RWPE1 (cell line): ENCODE data around the gene SLC6A7.

Experiments
- CTCF ChIA-PET: fragments of 350-600 bp; sonication (Branson Sonifier 250); formaldehyde crosslinking; extraction: SDS; loops from one replicate; lab custom pipeline; 2021; lab: Yijun Ruan, JAX
- POLR2A ChIA-PET: fragments of 400-600 bp; formaldehyde crosslinking; extraction: SDS; loops from one replicate; lab custom pipeline; 2020; ENCODE audit warnings: antibody characterized with exemption; ENCODE audit not compliant: low non-redundant PET; lab: Yijun Ruan, JAX
- DNase-seq: peaks from one replicate; pipeline ENCODE4 v3.0.0; 2012; ENCODE audit warnings: low spot score
- H3K27ac ChIP-seq: fragments of 450-650 bp; 2 replicates; pipeline ENCODE4 v1.5.1; 2017
- TF ChIP-seq, protein P1 (sequence below): fragments of 450-650 bp; conservative IDR thresholded peaks from 2 replicates; pipeline ENCODE4 v1.5.1; 2017; ENCODE audit warnings: low read depth, mild to moderate bottlenecking

SLC6A7 gene

DNA sequence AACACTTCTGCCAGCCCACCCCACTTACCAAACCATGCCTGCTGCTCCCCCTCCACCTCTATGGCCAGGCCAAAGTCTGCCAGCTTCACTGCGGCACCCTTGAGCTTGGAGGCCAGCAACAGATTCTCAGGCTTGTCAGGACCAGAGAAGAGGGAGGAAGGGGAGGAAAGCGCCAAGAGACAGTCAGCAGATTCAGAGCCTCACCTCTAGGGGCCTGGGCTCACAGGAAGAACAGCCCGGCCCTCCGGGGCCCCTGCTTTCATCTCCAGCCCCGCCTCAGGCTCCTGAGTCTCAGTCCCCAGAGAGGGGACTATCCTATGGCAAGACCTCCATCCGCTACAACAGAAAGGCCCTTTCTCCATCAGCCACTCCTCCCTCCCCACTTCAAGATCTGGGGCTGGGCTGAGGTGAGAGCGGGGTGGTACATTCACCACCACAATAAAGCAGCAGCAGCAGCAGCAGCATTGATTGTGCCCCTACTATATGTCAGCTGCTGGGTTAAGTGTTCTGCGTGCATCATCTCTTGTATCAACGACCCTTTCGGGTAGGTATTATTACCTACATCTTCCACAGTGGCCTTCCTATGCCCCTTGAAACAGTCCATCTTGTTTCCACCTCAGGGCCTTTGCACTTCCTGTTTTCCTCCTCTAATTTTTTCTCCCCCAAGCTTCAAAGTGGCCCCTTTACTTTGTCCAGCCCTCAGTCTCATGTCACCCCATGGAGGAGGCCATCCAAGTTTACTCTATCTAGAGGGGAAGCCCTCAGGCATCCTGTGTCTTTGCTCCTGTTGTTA is 63.8 kb downstream of the SLC6A7 start:
- POLR2A ChIA-PET, result no interaction called here
- no peak for DNase-seq
- CTCF ChIA-PET, result interaction anchor here (0.7 to 0.9 kb wide), 2 partner anchors 22 to 81 kb away, joined by 3 to 4 read pairs; no protein-coding TSS in a partner anchor
- TF ChIP-seq, protein P1, sequence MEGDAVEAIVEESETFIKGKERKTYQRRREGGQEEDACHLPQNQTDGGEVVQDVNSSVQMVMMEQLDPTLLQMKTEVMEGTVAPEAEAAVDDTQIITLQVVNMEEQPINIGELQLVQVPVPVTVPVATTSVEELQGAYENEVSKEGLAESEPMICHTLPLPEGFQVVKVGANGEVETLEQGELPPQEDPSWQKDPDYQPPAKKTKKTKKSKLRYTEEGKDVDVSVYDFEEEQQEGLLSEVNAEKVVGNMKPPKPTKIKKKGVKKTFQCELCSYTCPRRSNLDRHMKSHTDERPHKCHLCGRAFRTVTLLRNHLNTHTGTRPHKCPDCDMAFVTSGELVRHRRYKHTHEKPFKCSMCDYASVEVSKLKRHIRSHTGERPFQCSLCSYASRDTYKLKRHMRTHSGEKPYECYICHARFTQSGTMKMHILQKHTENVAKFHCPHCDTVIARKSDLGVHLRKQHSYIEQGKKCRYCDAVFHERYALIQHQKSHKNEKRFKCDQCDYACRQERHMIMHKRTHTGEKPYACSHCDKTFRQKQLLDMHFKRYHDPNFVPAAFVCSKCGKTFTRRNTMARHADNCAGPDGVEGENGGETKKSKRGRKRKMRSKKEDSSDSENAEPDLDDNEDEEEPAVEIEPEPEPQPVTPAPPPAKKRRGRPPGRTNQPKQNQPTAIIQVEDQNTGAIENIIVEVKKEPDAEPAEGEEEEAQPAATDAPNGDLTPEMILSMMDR, result no peak
- no peak overlapping the region for H3K27ac ChIP-seq

DNA sequence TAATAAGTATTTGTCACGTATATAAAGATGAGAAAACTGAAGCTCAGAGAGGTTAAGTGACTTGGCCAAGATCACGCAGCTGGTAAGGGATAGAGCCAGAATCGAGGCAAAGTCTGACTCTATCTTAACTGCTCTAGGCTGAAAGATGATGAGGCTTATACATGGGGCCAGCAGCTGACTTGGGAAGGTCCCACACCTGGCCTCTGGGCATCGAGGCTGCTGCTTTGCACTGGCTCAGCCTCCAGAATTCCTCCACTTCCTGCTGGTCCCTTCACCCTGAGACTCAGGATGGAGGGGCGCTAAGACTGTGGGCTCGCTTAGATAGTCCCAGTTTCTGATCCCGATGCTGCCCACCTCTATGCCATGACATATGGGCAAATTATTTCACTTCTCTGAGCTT is 64.5 kb downstream of the SLC6A7 start:
- CTCF ChIA-PET, result interaction anchor here (0.9 to 1.7 kb wide), 2 partner anchors 22 to 95 kb away, joined by 3 to 4 read pairs; no protein-coding TSS in a partner anchor
- no peak for DNase-seq
- TF ChIP-seq, protein P1, result no peak
- POLR2A ChIA-PET, result no interaction called here
- no peak overlapping the region for H3K27ac ChIP-seq

DNA sequence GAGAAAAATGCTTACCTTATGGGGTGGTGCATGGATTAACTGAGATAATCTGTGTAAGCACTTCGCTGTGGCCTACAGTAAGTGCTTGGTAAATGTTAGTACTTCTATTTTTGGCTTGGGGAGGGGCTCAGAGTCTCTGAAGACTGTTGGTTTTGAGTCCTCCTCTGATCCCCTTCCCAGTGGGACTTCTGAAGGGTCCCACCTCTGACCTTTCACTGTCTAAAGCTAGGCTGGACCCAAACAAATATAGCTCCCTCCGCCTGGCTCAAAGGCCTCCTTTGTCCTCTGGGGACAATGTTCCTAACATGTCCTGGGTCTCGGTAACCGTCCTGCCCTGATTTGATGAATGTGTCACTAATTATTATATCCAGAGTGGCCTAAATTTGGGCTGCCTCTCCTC is 64.9 kb downstream of the SLC6A7 start:
- ChIA-PET CTCF (interaction anchor here (0.5 to 1.7 kb wide), 3 partner anchors 23 to 220 kb away, joined by 3 to 4 read pairs (median 3); no protein-coding TSS in a partner anchor), POLR2A (no interaction called here)
- H3K27ac ChIP-seq, result no peak overlapping the region
- TF ChIP-seq, protein P1, result no peak
- DNase-seq, result no peak

DNA sequence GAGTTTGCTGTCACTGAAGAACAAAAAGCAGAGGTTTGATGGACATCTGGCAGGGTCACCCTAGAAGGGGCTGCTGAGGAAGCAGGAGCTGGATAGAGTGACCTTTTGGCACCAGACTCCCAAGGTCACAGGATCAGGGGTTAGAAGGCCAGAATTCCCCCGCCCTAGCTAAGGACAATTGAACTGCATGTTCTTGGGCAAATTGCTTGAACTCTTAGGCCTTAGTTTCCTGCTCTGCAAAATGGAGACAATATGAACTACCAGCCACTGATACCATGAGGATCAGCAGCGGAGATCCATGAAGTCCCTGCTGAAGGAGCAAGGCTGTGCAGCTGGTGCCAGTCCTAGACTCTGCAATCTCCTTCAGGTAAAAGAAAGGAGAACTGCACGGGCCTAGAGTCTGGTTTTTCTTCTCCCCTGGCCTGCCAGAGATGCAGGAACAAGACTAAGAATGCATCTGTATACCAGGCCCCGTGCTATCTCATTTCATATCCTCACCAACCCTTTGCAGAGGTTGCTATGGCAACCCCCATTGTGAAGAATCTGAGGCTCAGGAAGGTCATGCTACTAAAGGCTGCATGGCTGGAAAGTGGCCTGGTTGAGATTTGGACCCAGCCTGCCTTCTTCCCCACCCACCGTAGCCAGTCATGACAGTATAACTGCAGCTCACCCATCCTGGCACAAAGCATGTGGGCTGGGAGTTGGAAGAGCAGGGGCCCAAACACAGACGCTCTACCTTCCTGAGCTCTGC is 66.0 kb downstream of the SLC6A7 start:
- ChIA-PET CTCF (interaction anchor here (1.7 kb wide), 1 partner anchor 94 kb away, joined by 3 read pairs; no protein-coding TSS in a partner anchor), POLR2A (no interaction called here)
- TF ChIP-seq, protein P1, result no peak
- DNase-seq, result no peak
- no peak overlapping the region for H3K27ac ChIP-seq

DNA sequence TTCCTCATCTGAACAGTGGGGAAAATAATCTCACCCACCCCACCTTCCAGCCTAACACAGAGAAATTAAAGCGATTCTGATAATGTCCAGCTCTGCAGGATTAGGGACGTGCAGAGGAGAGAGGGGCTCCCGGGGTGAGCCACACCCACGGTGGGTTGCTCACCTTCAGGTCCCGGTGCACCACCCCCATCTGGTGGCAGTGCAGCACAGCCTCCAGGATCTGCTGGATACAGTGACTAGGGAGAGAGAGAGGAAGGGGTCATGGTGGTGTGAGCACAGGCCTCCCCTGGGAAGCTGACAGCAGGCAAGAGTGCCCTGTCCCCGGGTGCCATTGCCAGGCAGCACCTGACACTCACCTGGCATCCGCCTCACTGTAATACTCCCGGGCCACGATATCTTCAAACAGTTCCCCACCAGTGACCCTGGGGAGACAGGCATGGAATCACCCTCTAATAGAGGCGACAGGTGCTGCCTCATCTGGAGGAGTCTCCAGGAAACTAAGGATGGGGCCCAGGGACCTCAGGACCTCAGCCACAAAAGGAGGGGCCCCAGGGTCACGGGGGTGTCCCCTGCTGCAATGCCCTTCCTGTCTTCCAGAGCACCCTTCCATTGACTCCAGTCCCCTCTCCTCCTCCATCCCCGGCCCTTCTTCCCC is 66.7 kb downstream of the SLC6A7 start:
- CTCF ChIA-PET, result no interaction called here
- no peak overlapping the region for H3K27ac ChIP-seq
- POLR2A ChIA-PET, result no interaction called here
- no peak for DNase-seq
- TF ChIP-seq, protein P1, result no peak

DNA sequence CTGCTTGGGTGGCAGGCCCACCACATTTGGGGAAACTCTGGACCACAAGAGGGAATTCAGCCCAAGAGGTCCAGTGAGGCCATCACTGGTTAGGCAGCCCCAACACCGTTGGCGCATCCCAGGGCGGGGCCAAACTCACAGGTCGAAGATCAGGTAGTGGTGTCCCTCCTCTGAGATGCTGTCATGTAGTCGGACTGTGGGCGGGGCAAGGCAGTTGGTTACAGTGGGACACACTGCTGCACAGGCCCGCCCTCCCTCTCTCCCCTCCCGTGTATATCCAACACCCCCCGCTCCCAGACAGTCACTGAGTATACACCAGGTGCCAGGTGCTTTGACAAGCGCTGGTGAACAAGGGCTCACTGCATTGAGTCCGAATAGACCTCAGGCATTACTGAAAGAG is 67.6 kb downstream of the SLC6A7 start:
- CTCF ChIA-PET, result no interaction called here
- TF ChIP-seq, protein P1, result no peak
- no peak overlapping the region for H3K27ac ChIP-seq
- POLR2A ChIA-PET, result no interaction called here
- DNase-seq, result no peak
